KMS-11 (cell line): Measurements from ENCODE around the gene HRH3.

Source experiments
- H2AFZ ChIP-seq: fragments of 200-600 bp; sonication (generic); 2 replicates; pipeline ENCODE4 v1.6.1; 2016; ENCODE audit warnings: antibody characterized with exemption, mixed run types, low read depth
- H3K27ac ChIP-seq: fragments of 200-600 bp; sonication (generic); 2 replicates; pipeline ENCODE4 v1.6.1; 2016; ENCODE audit warnings: mild to moderate bottlenecking, mixed run types
- H3K27me3 ChIP-seq: fragments of 200-600 bp; sonication (generic); 2 replicates; pipeline ENCODE4 v1.6.1; 2017; ENCODE audit warnings: mild to moderate bottlenecking, low read depth, mixed run types, moderate library complexity; ENCODE audit not compliant: insufficient read depth
- H3K36me3 ChIP-seq: fragments of 200-600 bp; sonication (generic); 2 replicates; pipeline ENCODE4 v1.6.1; 2017; ENCODE audit warnings: mild to moderate bottlenecking, mixed run types; ENCODE audit not compliant: insufficient read depth
- H3K4me1 ChIP-seq: fragments of 200-600 bp; sonication (generic); 2 replicates; pipeline ENCODE4 v1.6.1; 2016; ENCODE audit warnings: mild to moderate bottlenecking, low read depth, mixed run types; ENCODE audit not compliant: poor library complexity, severe bottlenecking
- H3K4me2 ChIP-seq: fragments of 200-600 bp; sonication (generic); 2 replicates; pipeline ENCODE4 v1.7.0; 2016; ENCODE audit warnings: mild to moderate bottlenecking, mixed run types
- H3K4me3 ChIP-seq: fragments of 200-600 bp; sonication (generic); IDR thresholded peaks from 2 replicates; pipeline ENCODE4 v1.6.1; 2017; ENCODE audit warnings: low read depth, low read length, mixed read lengths; ENCODE audit not compliant: insufficient read depth
- H3K79me2 ChIP-seq: fragments of 200-600 bp; sonication (generic); 2 replicates; pipeline ENCODE4 v1.6.1; 2016; ENCODE audit warnings: low read depth, mixed run types; ENCODE audit not compliant: insufficient read depth
- H3K9ac ChIP-seq: fragments of 200-600 bp; sonication (generic); 2 replicates; pipeline ENCODE4 v1.6.1; 2016; ENCODE audit warnings: mild to moderate bottlenecking, mixed run types
- H4K20me1 ChIP-seq: fragments of 200-600 bp; sonication (generic); 2 replicates; pipeline ENCODE4 v1.6.1; 2016; ENCODE audit warnings: mild to moderate bottlenecking, mixed run types; ENCODE audit not compliant: insufficient read depth
- TF ChIP-seq, protein P1 (sequence below): fragments of 200-600 bp; sonication (generic); conservative IDR thresholded peaks from 2 replicates; pipeline ENCODE4 v1.6.1; 2017; ENCODE audit warnings: low read depth, mild to moderate bottlenecking, antibody characterized with exemption, low read length, moderate library complexity, mixed read lengths

The HRH3 gene

DNA sequence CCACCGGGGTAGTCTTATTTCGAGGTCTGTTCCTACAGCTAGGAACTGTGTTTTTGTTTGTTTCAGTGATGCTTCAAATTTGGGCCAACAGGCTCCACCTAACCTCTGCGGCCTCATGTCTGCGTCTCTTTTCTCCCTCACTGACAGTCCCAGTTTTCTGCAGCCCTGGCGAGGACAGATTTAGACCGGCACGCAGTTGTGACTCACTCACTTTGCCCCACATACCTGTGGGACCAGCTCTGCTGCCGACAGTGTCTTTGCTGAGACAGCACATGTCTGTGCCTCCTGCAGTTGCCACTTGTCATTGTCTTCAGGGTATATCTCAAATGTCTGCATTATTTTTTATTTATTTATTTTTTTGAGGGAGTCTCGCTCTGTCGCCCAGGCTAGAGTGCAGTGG is 47.5 kb upstream of the HRH3 start:
- TF ChIP-seq, protein P1, sequence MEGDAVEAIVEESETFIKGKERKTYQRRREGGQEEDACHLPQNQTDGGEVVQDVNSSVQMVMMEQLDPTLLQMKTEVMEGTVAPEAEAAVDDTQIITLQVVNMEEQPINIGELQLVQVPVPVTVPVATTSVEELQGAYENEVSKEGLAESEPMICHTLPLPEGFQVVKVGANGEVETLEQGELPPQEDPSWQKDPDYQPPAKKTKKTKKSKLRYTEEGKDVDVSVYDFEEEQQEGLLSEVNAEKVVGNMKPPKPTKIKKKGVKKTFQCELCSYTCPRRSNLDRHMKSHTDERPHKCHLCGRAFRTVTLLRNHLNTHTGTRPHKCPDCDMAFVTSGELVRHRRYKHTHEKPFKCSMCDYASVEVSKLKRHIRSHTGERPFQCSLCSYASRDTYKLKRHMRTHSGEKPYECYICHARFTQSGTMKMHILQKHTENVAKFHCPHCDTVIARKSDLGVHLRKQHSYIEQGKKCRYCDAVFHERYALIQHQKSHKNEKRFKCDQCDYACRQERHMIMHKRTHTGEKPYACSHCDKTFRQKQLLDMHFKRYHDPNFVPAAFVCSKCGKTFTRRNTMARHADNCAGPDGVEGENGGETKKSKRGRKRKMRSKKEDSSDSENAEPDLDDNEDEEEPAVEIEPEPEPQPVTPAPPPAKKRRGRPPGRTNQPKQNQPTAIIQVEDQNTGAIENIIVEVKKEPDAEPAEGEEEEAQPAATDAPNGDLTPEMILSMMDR, result no peak
- Histone ChIP-seq H3K4me3 (no peak overlapping the region), H2AFZ (no peak overlapping the region), H3K79me2 (no peaks in the 10 kb centered on the region), H4K20me1 (no peaks in the 10 kb centered on the region), H3K4me1 (no peaks in the 10 kb centered on the region), H3K9ac (no peak overlapping the region), H3K4me2 (no peak overlapping the region), H3K27ac (no peak overlapping the region), H3K36me3 (no peaks in the 10 kb centered on the region), H3K27me3 (no peaks in the 10 kb centered on the region)

DNA sequence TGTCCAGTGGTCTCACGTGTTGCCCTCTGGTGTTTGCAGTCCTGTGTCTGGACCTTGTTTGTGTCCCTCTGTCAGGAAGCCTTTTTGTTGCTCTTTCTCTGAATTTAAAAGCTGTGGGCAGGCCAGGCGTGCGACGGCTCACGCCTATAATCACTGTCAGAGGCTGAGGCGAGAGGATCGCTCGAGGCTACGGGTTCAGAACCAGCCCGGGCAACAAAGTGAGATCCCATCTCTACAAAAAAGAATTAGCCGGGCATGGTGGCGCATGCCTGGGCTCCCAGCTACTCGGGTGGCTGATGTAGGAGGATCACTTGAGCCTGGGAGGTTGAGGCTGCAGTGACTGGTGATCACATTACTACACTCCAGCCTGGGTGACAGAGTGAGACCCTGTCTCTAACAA is 46.8 kb upstream of the HRH3 start:
- Histone ChIP-seq H3K4me2 (no peak overlapping the region), H3K79me2 (no peaks in the 10 kb centered on the region), H2AFZ (no peak overlapping the region), H3K27me3 (no peaks in the 10 kb centered on the region), H3K36me3 (no peaks in the 10 kb centered on the region), H3K4me1 (no peaks in the 10 kb centered on the region), H3K9ac (no peak overlapping the region), H3K4me3 (no peak overlapping the region), H3K27ac (no peak overlapping the region), H4K20me1 (no peaks in the 10 kb centered on the region)
- TF ChIP-seq, protein P1, result no peak

DNA sequence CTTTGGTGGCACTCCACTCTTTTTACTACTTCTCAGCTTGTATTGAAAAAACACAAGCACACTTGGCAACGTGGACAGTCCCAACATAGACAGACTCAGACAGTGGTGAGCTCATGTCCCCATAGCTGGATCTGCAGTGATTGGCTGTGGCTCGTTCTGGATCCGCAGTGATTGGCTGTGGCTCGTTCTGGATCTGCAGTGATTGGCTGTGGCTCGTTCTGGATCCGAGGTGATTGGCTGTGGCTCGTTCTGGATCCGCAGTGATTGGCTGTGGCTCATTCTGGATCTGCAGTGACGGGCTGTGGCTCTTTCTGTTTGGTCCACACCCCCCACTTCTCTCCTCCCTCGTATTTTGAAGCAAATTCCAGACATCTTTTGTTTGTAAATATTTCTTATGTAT is 46.3 kb upstream of the HRH3 start:
- TF ChIP-seq, protein P1, result no peak
- no peaks in the 10 kb centered on the region for H3K36me3 ChIP-seq

DNA sequence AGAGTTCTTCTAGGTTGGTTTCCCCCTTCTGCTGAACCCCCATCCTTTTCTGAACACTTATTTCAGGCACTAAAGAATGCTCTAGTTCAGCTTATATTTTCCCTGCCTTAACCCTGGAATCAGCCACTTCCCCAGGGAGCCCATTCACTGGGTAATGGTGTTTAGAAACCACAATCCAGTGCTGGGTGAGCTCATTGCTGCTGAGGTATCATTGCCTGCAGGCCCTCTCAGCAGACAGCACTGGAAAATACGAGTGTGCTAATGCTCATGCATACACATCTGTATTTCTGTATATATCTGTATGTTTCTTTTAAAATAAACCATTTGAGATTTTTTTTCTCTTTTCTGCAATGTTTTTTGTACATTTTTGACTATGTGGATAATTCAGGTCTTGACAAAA is 45.3 kb upstream of the HRH3 start:
- no peaks in the 10 kb centered on the region for H4K20me1 ChIP-seq
- H3K4me2 ChIP-seq, result no peak overlapping the region
- no peak overlapping the region for H2AFZ ChIP-seq
- no peak overlapping the region for H3K4me3 ChIP-seq
- no peaks in the 10 kb centered on the region for H3K4me1 ChIP-seq
- H3K27me3 ChIP-seq, result no peaks in the 10 kb centered on the region
- H3K27ac ChIP-seq, result no peak overlapping the region
- no peak overlapping the region for H3K9ac ChIP-seq
- no peaks in the 10 kb centered on the region for H3K79me2 ChIP-seq
- H3K36me3 ChIP-seq, result no peaks in the 10 kb centered on the region
- TF ChIP-seq, protein P1, result no peak

More for the DNA sequence above, 46.3 kb upstream of the HRH3 start:
- no peak overlapping the region for H3K4me3 ChIP-seq
- no peaks in the 10 kb centered on the region for H3K4me1 ChIP-seq
- H3K27ac ChIP-seq, result no peak overlapping the region
- no peaks in the 10 kb centered on the region for H3K27me3 ChIP-seq
- H3K4me2 ChIP-seq, result no peak overlapping the region
- no peaks in the 10 kb centered on the region for H4K20me1 ChIP-seq
- H2AFZ ChIP-seq, result no peak overlapping the region
- no peak overlapping the region for H3K9ac ChIP-seq
- no peaks in the 10 kb centered on the region for H3K79me2 ChIP-seq
